ENCODE results near the gene TCN2.
A peak's percentile ranks its signal among the peaks of the same experiment; 100 is the strongest.

The TCN2 gene

GRCh38 chr22:30667107-30667493 is 60.1 kb downstream of the TCN2 start:
- TF ChIP-seq CTCF (IDR thresholded peaks at IDR 0.05; ENCODE audit: low read depth, low read length) = no peak
- DNase-seq (ENCODE audit: low read depth in 2 of 2) = peak in 1 of 2 donors; percentile 18

DNA sequence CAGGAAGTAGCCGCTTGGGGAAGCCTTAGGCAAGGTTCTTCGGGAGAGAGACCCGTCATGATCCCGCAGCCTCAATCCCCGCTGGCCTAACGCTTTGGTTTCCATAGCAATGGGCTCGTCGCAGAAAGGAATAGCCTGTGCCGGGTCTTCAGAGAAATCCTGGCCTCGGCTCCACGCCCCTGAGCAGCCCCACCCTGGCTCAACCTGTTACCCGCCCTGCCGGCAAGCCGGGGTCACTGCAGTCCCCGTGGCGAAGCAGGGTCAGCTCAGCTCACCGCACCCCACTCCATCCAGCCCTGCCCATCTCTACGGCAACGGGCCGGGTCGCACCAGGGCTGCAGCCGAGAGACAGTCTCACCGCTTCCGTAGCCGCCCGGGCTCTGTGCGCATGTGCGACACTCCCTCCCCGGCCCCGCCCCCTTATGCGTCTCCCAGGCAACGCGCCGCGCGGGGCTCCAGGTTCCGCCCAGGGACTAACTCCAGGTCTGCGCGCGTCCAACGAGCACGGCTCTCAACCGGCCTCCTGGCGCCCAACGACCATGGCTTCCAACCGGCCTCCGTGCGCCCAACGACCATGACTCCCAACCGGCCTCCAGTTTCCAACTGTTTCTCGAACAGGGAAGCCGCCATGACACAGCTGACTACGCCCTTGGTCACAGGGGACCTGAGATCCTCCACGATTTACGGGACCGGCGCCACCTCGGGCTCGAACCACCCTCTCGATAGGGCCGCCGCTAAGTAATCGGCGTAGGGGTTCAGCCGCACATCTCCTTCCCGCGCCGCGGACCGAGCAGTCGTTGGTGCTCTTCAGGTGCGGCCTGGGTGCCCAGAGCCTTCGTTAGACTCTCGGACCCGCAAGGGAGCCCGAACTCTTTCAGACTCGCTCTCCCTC is 60.8 kb downstream of the TCN2 start, which contains the start of gene DUSP18:
TSS of gene DUSP18 (minus strand) at position 382 of the 892 bp plus-strand sequence. CDS start 3,872 bp downstream, outside the sequence.
- peak; percentile 37 for TF ChIP-seq CTCF (IDR thresholded peaks at IDR 0.05; ENCODE audit: low read depth, low read length)
- H3K4me3 ChIP-seq (replicated peaks in 1 of 2; ENCODE audit: low read depth in 2 of 2, low read length in 2 of 2) = peak within 1 kb of the TSS; percentile 88 to 90
- peak; percentile 90 to 91 for DNase-seq (ENCODE audit: low read depth in 2 of 2)

More at GRCh38 chr22:30667107-30667493, 60.1 kb downstream of the TCN2 start:
- peak overlapping the region; percentile 88 to 90 for H3K4me3 ChIP-seq (replicated peaks in 1 of 2; ENCODE audit: low read depth in 2 of 2, low read length in 2 of 2)

- DNase-seq (ENCODE audit: low read depth in 2 of 2) = no peak
- peak overlapping the region; percentile 88 to 90 for H3K4me3 ChIP-seq (replicated peaks in 1 of 2; ENCODE audit: low read depth in 2 of 2, low read length in 2 of 2)
- TF ChIP-seq CTCF (IDR thresholded peaks at IDR 0.05; ENCODE audit: low read depth, low read length) = no peak
Observed at GRCh38 chr22:30668386-30668710, 61.4 kb downstream of the TCN2 start.

DNA sequence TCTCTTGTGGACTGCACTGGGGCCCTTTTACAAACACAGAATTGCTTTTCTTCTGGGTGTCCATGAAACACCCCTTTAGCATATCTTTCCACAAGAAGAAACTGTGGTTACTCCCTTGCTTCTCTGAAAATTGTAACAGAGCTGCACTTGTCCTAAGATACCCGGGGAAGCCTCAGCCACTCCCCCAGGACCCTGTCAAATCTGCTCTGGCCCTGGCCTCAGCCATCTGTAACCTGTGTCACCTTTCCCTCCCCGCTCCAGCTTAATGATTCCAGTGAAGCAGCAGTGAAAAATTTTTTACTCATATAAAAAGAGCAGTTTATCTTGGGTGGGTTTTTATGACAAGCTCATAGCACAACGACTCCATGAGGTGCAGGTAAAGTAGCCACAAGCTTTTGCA is 64.1 kb downstream of the TCN2 start:
- no peak for TF ChIP-seq CTCF (IDR thresholded peaks at IDR 0.05; ENCODE audit: low read depth, low read length)
- H3K4me3 ChIP-seq (replicated peaks in 1 of 2; ENCODE audit: low read depth in 2 of 2, low read length in 2 of 2) = no peak overlapping the region
- no peak for DNase-seq (ENCODE audit: low read depth in 2 of 2)

DNA sequence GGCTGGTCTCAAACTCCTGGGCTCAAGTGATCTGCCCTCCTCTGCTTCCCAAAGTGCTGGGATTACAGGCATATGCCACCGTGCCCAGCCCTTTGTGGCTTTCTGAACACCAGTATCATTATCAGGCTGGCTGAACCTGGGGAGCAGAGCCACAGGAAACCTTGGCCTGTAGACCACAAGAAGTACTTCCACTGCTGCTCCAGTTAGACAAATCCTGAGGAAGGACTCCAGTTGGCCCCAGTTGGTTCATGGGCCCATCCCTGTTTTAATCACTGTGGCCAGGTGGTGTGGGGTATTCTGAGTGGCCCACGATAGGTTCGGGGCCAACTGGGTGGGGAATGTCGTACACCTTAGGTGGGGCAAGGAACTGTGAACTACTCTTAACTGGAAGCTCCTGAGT is 66.2 kb downstream of the TCN2 start:
- DNase-seq (ENCODE audit: low read depth in 2 of 2) = no peak
- no peak for TF ChIP-seq CTCF (IDR thresholded peaks at IDR 0.05; ENCODE audit: low read depth, low read length)
- no peak overlapping the region for H3K4me3 ChIP-seq (replicated peaks in 1 of 2; ENCODE audit: low read depth in 2 of 2, low read length in 2 of 2)

- no peak for TF ChIP-seq CTCF (IDR thresholded peaks at IDR 0.05; ENCODE audit: low read depth, low read length)
- H3K4me3 ChIP-seq (replicated peaks in 1 of 2; ENCODE audit: low read depth in 2 of 2, low read length in 2 of 2) = no peak overlapping the region
- DNase-seq (ENCODE audit: low read depth in 2 of 2) = no peak
Observed at GRCh38 chr22:30674482-30674881, 67.5 kb downstream of the TCN2 start.
